ENCODE measurements around the gene FBXL3. TPM values are rescaled to one million over a fixed set of nuclear protein-coding genes. Genes with fewer than 3 reads are reported as not detected.

FBXL3 gene
- total RNA-seq, 1 experiment from 2014 or later, result 16.7 TPM

DNA sequence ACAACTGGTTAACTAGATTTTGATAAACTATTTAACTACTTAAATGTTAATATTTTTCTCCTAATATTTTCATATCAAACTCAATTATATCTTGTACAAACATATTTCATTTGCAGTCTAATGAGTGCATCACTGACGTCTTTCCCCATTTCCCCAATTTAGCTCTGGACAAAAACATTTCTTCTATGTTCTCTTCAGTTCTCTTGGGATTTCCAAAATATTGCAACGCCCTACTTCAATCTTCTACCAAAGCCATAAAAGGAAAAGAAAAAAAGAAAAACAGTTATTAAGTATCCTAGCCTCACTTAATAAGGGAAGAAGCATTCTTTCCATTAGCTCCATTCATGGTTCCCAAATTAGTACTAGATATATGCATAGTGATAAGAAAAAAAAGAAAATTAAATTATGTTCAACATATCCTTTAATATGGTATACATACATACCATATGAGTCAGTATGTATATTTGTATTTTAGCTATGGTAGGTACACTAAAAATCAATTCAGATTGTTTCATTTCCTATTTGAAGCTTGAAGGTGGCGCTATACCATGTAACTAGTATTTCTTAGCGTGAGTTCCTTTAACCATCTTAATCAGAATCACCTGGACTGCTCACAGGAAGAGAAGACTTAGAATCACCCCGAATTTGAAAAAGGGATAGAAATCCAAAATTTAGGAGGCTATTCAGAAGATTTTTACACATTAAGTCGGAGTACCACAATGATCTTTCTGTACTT is 9.9 kb downstream of the FBXL3 start:
- Histone ChIP-seq H3K27me3 (ENCODE audit: insufficient read depth, low read length) (no peaks in the 10 kb centered on the region), H4K91ac (ENCODE audit: insufficient read length, low read depth, low read length) (no peak overlapping the region), H3K27ac (ENCODE audit: insufficient read length, low read depth, low read length) (no peak overlapping the region), H4K8ac (replicated peaks; ENCODE audit: insufficient read length, low read depth, low read length) (no peak overlapping the region), H3K56ac (ENCODE audit: insufficient read length, low read depth, low read length) (no peak overlapping the region), H4K20me1 (ENCODE audit: control insufficient read depth, insufficient read depth, insufficient read length) (no peaks in the 10 kb centered on the region), H3K23me2 (ENCODE audit: insufficient read length, low read depth, low read length, poor library complexity, severe bottlenecking) (no peaks in the 10 kb centered on the region), H2BK5ac (ENCODE audit: insufficient read length, low read length) (no peak overlapping the region), H3K18ac (ENCODE audit: insufficient read length, low read depth, low read length) (no peak overlapping the region), H3K79me1 (ENCODE audit: insufficient read depth, low read depth, low read length, poor library complexity, severe bottlenecking) (peaks cover 4% of the 10 kb centered on the region), H2BK20ac (ENCODE audit: low read depth, low read length, poor library complexity, severe bottlenecking) (no peak overlapping the region), H2BK15ac (ENCODE audit: low read depth, low read length) (no peak overlapping the region), H2BK120ac (ENCODE audit: low read depth, low read length, poor library complexity, severe bottlenecking) (no peak overlapping the region), H3K9me3 (ENCODE audit: control insufficient read depth, low read depth, low read length) (no peaks in the 10 kb centered on the region), H3K4me1 (ENCODE audit: insufficient read depth, low read length) (no peaks in the 10 kb centered on the region), H3K79me2 (ENCODE audit: insufficient read depth, low read length) (no peaks in the 10 kb centered on the region; the same call in 1 of the 2 replicates), H4K5ac (ENCODE audit: insufficient read length, low read depth, low read length) (no peak overlapping the region), H3T11ph (ENCODE audit: low read length) (no peak overlapping the region), H3K4ac (ENCODE audit: low read depth, low read length) (no peak overlapping the region), H3K14ac (ENCODE audit: insufficient read depth, low read length) (no peak overlapping the region), H3K4me2 (ENCODE audit: insufficient read depth, insufficient read length, low read length) (no peak overlapping the region), H2BK12ac (ENCODE audit: insufficient read length, low read depth, low read length) (no peak overlapping the region), H3K9ac (ENCODE audit: extremely low read depth, insufficient read length, low read length) (no peak overlapping the region), H2AFZ (ENCODE audit: low read length) (no peak overlapping the region), H2AK5ac (ENCODE audit: insufficient read length, low read length) (no peak overlapping the region), H3K23ac (ENCODE audit: insufficient read length, low read depth, low read length) (no peak overlapping the region)
- no CpG with 5 or more reads among the region's 6 CpGs for WGBS (ENCODE audit: extremely low coverage, insufficient read length, low lambda C conversion rate)
- Mint-ChIP-seq H3K27me3 (ENCODE audit: low read depth) (no peaks in the 10 kb centered on the region), H3K36me3 (ENCODE audit: insufficient read depth in 1 of 3, low read depth in 3 of 3) (peaks cover 11 to 57% (median 54%) of the 10 kb centered on the region in 3 experiments; a peak in 6 of 7 replicates), H3K9me3 (no peaks in the 10 kb centered on the region), H3K4me3 (no peak overlapping the region), H3K27ac (no peak overlapping the region), H3K4me1 (no peaks in the 10 kb centered on the region)
- TF ChIP-seq, protein P1, sequence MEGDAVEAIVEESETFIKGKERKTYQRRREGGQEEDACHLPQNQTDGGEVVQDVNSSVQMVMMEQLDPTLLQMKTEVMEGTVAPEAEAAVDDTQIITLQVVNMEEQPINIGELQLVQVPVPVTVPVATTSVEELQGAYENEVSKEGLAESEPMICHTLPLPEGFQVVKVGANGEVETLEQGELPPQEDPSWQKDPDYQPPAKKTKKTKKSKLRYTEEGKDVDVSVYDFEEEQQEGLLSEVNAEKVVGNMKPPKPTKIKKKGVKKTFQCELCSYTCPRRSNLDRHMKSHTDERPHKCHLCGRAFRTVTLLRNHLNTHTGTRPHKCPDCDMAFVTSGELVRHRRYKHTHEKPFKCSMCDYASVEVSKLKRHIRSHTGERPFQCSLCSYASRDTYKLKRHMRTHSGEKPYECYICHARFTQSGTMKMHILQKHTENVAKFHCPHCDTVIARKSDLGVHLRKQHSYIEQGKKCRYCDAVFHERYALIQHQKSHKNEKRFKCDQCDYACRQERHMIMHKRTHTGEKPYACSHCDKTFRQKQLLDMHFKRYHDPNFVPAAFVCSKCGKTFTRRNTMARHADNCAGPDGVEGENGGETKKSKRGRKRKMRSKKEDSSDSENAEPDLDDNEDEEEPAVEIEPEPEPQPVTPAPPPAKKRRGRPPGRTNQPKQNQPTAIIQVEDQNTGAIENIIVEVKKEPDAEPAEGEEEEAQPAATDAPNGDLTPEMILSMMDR (conservative IDR thresholded peaks at IDR 0.05), result 0 out of 3 replicates have a peak, but pooled peaks have one; percentile 37
- no peak for DNase-seq

All from H9 (cell line).